ENCODE results near the gene IMPDH1.

GRCh38 chr7:128404886-128405470 is 4.8 kb downstream of the IMPDH1 start:
- TF ChIP-seq CTCF (IDR thresholded peaks at IDR 0.05) (no peak), EZH2 (IDR thresholded peaks at IDR 0.05; ENCODE audit: borderline replicate concordance, insufficient read depth, low read depth, low read length, poor library complexity, severe bottlenecking) (no peak)

All from B cell (primary cell).